Measurements from ENCODE around the gene RUBCNL.

Gene RUBCNL

DNA sequence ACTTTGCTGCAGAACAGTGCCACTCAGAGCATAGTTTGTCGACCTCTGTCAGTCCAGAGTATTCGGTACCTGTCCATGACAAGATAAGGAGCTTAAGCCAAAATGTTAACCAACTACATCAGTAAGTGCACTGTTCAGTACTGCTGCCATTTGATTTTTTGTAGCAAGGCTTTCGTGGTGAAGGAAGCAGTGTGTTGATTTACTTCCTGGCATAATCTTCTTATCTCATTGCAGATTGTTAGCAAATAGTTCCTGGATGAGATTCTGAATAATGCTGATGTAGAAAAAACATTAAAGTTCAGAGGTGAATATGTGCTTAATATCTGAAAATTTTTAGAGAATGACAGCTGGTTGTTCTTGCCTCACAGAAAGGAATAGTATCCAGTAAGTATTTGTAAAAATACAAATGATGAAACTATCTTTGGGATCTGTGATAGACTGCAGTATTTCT, 89.7 kb downstream of the RUBCNL start:
- no peak for FAIRE-seq

- FAIRE-seq = no peak
Observed at GRCh38 chr13:46296921-46297320, 90.1 kb downstream of the RUBCNL start.

DNA sequence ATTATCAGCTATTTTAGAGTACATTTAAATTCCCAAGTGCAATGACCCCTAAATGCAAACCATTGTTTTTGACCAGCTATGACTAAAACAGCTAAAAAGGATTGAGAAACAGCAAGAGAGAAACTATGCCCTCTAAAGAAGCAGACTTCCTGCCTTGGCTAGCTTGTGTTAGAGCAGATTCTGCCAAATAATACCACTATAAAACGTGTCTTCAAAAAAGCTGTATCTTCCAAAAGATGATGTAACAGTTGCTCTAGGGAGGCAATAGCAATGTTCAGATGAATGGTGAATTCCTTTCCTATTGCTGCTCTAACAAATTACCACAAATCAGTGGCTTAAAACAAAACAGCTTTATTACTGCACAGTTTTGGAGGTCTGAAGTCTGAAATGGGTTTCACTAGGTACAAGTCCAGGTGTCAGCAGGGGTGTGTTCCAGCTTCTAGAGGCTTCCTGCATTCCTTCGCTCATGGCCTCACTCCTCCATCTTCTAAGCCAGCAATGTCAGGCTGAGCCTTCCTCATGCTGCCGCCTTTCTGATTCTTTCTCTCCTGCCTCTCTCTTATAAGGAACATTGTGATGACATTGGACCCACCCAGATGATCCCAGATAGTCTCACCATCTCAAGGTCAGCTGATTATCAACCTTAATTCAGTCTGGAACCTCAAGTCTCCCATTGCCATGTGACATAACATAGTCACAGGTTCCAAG, 90.8 kb downstream of the RUBCNL start:
- FAIRE-seq = no peak

DNA sequence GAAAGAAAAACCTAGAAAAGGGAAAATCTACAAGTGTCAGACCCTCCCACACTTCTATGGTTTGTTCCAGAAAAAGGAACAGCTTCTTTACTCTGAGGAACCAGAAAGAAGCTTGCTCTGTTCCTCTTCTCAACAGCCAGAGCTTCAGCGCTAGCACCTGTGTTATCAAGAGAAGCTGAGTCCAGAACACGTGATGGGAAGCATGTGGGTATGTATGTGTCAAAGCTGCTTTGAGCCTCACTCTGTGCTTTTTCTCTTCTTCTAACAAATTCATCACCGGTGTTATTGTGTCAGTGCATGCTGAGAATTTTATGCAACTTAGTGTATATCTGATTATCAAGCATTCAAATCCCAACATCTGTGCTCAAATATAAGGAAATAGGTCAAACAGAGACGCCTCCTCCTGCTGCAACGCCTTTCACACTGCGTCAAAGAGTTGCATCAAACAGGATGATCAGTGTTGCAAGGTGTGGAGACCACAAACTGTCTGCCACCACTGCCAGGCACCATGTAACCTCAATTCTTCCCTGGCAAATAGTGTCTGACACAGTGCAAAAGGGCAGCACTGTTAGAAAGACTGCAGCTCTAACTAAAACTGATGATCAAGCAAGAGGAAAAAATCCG, 91.4 kb downstream of the RUBCNL start:
- FAIRE-seq = no peak

DNA sequence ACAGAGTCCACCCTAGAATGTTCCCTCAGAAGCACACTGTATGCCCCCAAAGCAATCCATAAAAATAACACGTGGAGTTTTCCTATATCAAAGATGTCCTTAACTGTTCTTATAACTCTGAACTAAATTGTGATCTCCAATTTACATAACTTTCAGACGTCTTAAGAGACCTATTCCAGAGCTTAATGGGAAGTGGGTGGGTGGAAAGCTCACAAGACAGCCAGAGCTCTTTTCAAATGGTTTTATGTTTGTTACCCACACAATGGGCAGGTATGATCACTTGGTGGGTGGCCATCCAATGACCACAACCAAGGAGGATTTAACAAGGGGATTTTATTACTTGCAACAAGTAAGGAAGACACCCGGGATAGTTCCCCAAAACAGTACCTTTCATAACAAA, 93.6 kb downstream of the RUBCNL start:
- FAIRE-seq = no peak

All from G401.6 (cell line).